Mesothelial cell of epicardium (in vitro differentiated cells): ENCODE data around the gene TMEM167A. TPM values are rescaled to one million over a fixed set of nuclear protein-coding genes. Genes with fewer than 3 reads are reported as not detected.

ENCODE experiments used
- DNase-seq, 2 experiments: peaks; one replicate each; pipeline ENCODE4 v3.0.0; 2021; ENCODE audit warnings: low spot score in 2 of 2; ENCODE audit not compliant: unreplicated experiment in 2 of 2
- H3K27ac Mint-ChIP-seq: 2 replicates; pipeline ENCODE4 v1.8.0; 2021; ENCODE audit warnings: mixed read lengths
- H3K27me3 Mint-ChIP-seq: 2 replicates; pipeline ENCODE4 v1.8.0; 2021; ENCODE audit warnings: low read depth, mixed read lengths
- H3K36me3 Mint-ChIP-seq: 2 replicates; pipeline ENCODE4 v1.8.0; 2021; ENCODE audit warnings: mixed read lengths
- H3K4me1 Mint-ChIP-seq: 2 replicates; pipeline ENCODE4 v1.8.0; 2021; ENCODE audit warnings: mixed read lengths
- H3K4me3 Mint-ChIP-seq: 2 replicates; pipeline ENCODE4 v1.8.0; 2021; ENCODE audit warnings: mild to moderate bottlenecking, moderate library complexity, mixed read lengths
- H3K9me3 Mint-ChIP-seq: 2 replicates; pipeline ENCODE4 v1.8.0; 2021; ENCODE audit warnings: mixed read lengths
- CTCF ChIP-seq: fragments of 200-600 bp; sonication (generic); IDR thresholded peaks from one replicate; pipeline ENCODE4 v1.5.0; 2021; ENCODE audit warnings: antibody characterized with exemption; ENCODE audit not compliant: unreplicated experiment
- total RNA-seq: library from RNA; stranded (reverse); gene quantifications from 3 replicates; pipeline ENCODE4 v1.2.1, GENCODE V29; 2021

TMEM167A gene
- total RNA-seq, 1 donor from 2014 or later = 101 TPM

- Mint-ChIP-seq H3K9me3 (no peaks in the 10 kb centered on the region), H3K27me3 (no peaks in the 10 kb centered on the region), H3K4me3 (no peak overlapping the region), H3K36me3 (no peaks in the 10 kb centered on the region), H3K4me1 (peaks cover 44% of the 10 kb centered on the region), H3K27ac (peak overlapping the region; percentile 80)
- no peak for DNase-seq
- no peak for TF ChIP-seq CTCF
Observed at GRCh38 chr5:83102364-83102980, 25.3 kb upstream of the TMEM167A start.

DNA sequence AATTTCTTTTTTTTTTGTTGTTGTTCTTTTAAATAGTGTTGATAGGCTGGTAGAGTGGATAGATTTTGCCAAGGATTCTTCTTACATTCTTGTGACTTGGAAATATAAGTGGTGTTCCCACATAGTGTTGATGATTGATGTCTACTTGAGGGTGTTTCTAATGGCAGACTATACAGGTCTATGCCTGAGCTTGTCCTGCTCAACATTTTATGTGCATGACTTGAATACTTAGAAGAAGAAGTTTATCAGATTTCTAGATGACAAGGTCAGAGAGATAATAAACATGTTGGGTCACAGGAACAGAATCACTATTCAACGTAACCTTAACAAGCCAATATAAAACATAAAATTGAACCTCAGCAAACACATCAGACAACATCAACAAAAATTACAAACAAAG is 24.3 kb upstream of the TMEM167A start:
- peaks cover 50% of the 10 kb centered on the region for H3K4me1 Mint-ChIP-seq
- no peak for DNase-seq
- TF ChIP-seq CTCF = no peak
- no peaks in the 10 kb centered on the region for H3K9me3 Mint-ChIP-seq
- no peaks in the 10 kb centered on the region for H3K36me3 Mint-ChIP-seq
- H3K27me3 Mint-ChIP-seq = no peaks in the 10 kb centered on the region
- peak overlapping the region; percentile 10 for H3K27ac Mint-ChIP-seq
- H3K4me3 Mint-ChIP-seq = no peak overlapping the region

DNA sequence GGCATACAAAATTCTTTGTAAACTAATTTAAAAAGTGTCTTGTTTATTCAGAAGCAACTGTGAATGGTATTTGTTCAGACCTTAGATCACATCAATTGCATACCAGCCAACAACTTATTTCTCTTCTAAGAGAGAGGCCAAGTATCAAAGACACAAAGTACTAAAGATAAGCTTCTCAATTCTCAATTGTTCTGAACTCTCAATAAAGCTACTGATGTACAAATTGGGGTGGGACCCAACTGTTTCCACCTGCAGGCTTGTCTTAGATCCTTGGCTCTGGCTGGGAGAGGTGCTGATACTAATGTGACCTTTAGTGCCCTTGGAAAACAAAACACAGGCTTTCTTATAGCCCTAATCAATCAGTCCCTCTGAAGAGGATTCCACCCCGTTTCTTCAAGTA is 22.3 kb upstream of the TMEM167A start:
- Mint-ChIP-seq H3K4me3 (no peak overlapping the region), H3K27ac (no peak overlapping the region)
- TF ChIP-seq CTCF = no peak

DNA sequence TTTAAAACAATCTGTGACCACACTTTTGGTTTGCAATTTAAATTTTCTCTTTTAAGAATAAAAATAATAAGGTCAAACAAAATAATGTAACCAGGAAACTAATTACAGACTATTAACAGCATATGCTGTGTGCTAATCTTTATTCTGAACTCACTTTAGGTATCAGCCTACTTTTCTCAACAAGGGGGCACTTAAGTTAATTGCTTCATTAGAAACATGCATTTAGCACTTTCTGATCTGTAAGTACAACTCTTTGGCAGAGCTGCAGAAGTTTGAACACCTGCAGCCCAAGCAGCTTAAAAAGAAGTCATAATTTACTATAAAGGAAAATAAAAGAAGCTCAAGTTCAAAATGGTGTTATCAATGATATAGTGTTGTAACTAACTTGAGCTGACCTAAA is 21.8 kb upstream of the TMEM167A start:
- no peak for TF ChIP-seq CTCF
- Mint-ChIP-seq H3K36me3 (peaks cover 3% of the 10 kb centered on the region), H3K9me3 (peaks cover under 1% of the 10 kb centered on the region), H3K4me1 (peaks cover 56% of the 10 kb centered on the region), H3K27ac (no peak overlapping the region), H3K27me3 (no peaks in the 10 kb centered on the region), H3K4me3 (no peak overlapping the region)
- no peak for DNase-seq

More for the DNA sequence above, 22.3 kb upstream of the TMEM167A start:
- no peaks in the 10 kb centered on the region for H3K36me3 Mint-ChIP-seq
- no peaks in the 10 kb centered on the region for H3K27me3 Mint-ChIP-seq
- H3K4me1 Mint-ChIP-seq = peaks cover 59% of the 10 kb centered on the region
- no peaks in the 10 kb centered on the region for H3K9me3 Mint-ChIP-seq
- DNase-seq = no peak

DNA sequence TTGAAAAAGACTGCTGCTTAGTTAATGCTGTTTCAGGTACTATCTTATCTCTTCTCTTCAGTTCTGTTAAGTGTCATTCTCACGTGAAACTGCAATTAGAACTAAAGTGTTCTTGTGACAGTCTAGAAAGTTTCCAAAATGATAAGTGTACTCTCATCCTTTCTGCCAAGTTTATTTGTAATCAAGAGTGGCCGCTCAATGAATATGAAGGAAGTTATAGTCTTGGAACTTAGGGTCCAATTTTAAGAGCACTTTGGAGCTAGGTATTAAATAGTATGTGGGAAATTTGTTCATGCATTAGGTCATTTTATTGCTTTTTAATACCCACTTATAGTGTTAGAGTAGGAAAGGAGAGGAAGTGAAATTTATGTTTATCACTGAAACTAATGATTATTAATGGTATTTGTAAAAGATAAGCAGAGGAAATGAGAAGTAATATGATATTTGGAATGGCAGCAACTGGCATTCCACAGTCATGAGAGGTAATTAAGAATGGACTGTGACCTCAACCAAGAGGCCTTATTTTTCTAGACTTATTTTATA is 20.6 kb upstream of the TMEM167A start:
- H3K36me3 Mint-ChIP-seq = peaks cover 12% of the 10 kb centered on the region
- no peaks in the 10 kb centered on the region for H3K27me3 Mint-ChIP-seq
- H3K27ac Mint-ChIP-seq = peak overlapping the region; percentile 18
- H3K9me3 Mint-ChIP-seq = peaks cover 13% of the 10 kb centered on the region
- H3K4me1 Mint-ChIP-seq = peaks cover 55% of the 10 kb centered on the region
- no peak for TF ChIP-seq CTCF
- no peak overlapping the region for H3K4me3 Mint-ChIP-seq
- DNase-seq = no peak
